Activated CD8-positive, alpha-beta memory T cell treated with anti-CD3 and anti-CD28 coated beads, Interleukin-2, amount 50 U/mL, for 24 hours (primary cell): ENCODE results near the gene THSD4.
A peak's percentile ranks its signal among the peaks of the same experiment; 100 is the strongest.

Source experiments
- DNase-seq: peaks from one replicate; pipeline ENCODE4 v3.0.0-alpha.2; 2020; ENCODE audit errors: extremely low read depth

The THSD4 gene

DNA sequence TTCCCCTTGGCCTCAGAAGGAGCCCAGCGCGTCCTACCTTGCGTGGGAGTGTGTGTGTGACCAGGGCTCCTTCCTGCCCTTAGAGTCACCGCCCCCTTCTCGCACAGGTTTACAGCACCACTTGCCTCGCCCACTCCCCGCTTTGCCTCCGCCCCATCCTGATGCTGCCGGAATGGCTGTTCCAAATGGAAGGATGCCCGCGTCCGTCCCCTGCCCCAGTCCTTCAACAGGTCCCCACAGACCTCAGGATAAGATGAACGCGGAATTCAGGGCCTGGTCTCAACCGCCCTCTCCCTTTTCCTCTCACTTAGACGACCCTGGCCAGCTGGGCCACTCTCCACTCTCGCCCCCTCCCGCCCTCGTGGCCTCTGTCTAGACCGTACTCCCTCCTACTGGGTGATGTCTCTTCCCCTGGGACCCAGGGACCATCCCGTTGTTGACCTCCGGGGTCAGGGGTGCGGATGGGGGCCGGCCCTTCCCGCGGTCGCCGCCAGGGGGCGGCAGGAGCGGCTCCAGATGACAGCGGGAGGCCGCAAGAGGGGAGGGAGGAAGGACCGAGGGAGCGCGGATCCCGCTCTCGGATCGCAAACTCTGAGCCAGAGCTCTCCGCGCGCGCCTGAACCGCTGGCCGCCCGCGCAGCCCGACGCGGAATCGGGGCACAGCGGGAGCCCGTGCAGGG lies at the start of gene THSD4:
Gene THSD4, plus strand, starts transcription at position 585 of the 680 bp plus-strand sequence.
- DNase-seq = peak; percentile 4

DNA sequence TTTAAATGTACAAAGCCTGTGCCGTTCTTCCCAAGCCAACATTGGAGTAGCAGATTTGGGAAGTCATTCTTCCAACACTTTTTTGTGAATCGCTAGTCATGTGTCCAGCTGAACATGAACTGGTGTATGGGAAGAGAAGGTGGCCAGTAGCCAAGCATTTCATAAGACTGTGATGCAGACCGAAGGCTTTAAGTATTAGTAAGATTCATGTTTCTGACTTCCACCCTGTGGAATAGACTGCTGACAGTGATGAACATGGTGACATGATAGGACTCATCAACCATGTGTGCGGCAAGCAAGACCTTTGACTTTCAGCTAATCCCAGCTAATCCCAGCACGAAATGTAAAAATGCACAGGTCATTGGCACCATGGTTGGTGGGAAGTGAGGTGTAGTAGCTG lies 48.3 kb upstream of the THSD4 start:
- no peak for DNase-seq

DNA sequence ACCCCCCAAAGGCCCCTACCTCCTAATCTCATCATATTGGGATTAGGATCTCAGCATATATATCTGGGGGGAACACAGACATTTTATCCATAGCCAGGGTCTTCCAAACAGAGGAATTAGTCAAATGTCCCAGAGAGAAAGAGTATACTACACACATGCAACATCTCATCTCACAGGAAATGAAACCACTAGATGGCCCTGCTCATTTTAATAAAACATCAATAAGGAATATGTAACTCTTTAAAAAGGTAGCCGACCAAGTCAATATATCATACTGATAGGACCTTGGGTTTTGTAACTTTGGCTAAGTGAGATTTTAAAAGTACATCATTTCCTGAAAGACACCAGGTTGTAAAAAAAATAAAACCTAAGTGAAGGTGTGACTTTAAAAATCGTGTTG lies 45.6 kb upstream of the THSD4 start:
- no peak for DNase-seq

DNA sequence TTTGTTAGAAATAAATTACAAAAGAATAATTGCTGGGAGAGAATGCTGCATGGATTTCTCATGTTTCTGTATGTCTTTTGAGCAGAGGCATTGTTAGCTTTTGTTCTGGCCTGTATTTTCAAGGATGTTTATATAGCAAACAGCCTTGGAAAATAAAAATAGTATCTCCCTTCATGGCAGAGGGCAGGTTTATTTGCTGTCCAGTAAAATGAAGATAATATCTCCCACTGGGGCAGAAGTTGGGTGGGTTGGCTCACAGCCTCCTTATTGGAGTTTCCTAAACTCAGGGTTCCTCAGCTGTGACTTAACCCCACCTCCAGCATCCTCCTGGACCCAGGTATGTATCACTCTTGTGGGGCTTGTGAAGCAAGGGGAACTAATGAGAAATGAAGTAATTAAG lies 43.7 kb upstream of the THSD4 start:
- DNase-seq = no peak

DNA sequence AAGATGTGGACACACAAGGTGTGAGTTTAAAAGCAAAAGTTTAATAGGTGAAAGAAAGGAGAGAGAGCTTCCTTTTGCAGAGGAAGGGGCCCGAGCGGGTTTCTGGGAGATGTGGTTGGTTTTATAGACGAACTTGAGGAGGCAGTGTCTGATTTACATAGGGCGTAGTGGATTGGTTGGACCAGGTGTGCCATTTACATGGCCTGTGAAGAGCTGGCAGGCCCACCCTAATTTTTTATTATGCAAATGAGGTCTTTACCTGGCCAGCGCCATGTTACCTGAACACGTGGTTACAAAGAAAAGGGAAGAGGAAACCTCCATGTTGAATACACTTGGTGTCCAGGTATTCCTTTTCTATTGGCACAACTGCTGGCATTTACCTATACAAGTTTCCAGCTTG lies 42.8 kb upstream of the THSD4 start:
- no peak for DNase-seq

DNA sequence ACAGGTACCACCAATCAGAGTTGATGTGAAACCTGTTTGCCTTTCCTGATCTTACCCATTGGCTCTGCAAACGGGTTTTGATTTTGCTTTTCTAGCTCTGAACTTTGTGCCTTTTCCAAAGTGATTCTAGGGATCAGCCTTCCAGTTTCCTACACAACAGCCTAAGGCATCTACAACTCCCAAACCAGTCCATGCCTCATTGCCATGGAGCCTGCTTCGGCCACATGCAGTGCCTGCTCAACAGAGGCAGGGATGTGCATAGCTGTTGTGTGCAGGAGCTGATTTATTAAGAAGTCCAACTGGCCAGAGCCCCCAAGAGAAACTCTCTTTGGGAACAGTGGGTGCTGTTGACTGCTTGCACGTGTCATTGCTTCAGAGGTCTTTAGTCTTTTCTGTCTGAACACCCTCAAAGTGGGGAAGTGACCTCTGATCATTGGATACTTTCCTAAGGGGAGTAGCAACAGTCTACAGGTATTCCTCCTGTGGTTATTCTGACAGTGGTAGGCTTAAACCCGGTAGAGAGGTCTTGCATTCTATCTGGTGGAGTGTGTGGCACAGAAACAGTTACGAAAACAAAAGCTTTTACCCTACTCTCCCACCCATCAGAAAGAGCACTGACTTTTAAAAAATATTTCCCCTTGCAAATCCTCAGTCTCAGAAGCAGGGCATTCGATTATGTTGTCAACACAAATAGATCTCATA lies 36.6 kb upstream of the THSD4 start:
- DNase-seq = no peak

DNA sequence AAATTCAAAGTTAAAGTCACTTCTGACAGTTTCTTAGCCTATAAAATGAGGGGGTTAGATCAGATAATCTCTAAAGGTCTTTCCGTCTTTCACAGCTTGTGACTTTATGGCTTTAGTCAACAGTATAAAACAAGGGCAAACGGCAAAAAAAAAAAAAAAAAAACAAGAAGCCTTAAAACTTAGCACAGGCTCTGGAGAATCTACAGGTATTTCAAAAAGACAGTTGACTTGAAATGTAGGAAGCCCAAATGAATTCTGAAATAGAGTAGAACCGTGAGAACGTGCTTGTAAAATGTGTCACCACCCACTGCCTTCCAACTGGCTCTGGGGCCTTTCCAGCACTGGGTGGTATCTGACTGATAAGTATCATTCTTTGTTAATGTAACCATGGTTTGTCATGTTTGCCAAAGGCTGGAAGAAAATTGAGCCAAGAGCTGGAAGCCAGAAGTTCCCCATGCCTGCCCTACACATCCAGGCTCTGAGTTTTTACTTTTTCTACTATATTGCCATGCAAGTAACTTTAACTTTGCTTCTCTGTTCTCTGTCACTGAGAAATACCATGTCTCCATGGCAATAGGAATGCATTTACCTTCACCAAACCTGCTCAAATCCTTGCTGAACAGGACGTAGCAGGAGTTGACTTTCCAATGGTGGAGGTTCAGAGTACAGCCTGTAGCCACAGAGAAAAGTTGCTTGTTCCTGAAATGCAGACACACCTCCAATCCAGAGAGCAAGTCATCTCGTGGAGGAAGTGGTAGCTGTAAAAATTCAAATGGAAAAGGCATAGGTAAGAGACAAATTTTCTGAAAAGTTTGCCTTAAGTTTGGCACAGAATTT lies 35.8 kb upstream of the THSD4 start:
- DNase-seq = no peak

DNA sequence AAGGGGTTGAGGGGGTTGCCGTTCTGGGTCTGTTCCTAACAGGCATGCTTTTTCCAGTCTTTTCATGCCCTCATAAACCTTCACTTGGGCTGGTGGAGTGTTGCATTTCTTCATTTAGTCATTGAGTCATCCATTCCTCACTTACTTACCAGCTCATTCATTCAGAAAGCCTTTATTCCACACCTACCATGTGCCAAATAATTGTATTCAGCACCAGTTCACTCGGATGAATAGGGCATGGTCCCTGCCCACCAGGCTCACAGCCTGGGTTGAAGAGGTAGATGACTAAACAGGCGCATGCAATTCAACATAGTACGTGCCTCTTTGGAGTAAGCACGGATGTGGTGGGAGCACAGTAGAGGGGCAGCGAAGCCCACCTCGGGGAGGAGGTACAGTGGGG lies 35.1 kb upstream of the THSD4 start:
- DNase-seq = no peak

DNA sequence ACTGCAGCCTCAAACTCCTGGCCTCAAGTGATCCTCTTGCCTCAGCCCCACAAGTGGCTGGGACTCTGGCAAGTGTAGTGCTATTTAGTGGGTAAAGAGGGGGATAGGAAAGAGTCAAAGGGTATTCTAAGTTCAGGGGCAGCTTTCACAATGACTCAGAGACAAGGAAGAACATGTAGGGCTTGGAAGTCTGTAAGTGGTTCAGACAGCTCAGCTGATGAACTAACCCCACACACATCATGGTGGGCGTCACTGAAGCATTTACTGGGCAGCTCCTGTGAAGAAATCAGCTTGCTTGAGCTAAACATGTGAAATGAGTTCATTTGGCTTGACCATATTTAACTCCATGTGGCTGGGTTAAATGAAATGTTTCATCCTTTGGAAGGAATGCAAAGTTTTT lies 34.6 kb upstream of the THSD4 start:
- DNase-seq = no peak

DNA sequence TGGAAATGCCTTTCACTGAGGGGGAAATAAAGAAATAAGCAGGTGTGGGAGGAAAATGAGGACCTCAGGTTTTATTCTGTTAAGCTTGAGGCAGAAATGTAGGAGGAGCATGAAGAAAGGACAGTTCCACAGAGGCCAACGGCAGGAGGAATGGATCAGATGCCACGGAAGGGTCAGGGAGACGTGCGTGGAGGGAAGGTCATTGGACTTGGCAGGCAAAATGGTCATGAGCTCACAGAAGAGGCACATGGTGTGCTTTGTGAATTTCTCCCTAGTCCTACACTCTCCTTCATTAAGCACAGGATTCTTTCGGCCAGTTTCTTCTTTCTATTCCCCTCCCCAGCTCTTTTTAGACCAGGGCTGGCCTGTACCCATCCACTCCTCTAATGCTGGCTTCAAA lies 32.5 kb upstream of the THSD4 start:
- no peak for DNase-seq

DNA sequence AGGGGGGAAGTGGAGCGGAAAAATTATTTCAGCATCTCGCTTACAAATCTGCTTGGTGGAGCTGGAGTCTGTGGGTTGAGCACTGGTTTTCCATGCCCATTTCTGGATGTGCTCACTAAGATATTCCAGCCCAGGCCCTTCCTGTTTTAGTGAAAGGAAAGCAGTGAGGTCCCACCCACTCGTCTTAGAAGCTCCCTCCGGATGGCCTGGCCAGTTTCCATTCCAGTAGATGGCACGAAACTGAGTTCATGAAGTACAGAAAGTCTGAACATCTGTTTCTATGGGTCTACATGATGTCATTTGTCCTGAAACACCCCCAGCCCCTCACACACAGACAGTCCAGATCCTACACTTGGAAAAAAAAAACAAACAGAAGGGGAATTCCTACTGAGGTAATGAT lies 31.9 kb upstream of the THSD4 start:
- DNase-seq = no peak

DNA sequence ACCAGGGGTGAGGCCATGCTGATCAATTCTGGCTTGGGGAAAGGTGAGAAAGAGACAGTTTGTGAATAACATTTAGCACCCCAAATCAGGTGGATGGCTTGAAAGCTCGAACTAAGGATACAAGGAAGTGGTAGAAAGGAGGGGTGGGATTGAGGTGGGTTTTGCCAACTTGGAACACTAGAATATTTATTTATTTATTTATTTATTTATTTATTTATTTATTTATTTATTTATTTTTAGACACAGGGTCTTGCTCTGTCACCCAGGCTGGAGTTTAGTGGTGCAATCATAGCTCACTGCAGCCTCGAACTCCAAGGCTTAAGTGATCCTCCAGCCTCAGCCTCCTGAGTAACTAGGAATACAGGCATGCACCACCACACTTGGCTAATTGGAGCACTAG lies 31.0 kb upstream of the THSD4 start:
- DNase-seq = no peak

DNA sequence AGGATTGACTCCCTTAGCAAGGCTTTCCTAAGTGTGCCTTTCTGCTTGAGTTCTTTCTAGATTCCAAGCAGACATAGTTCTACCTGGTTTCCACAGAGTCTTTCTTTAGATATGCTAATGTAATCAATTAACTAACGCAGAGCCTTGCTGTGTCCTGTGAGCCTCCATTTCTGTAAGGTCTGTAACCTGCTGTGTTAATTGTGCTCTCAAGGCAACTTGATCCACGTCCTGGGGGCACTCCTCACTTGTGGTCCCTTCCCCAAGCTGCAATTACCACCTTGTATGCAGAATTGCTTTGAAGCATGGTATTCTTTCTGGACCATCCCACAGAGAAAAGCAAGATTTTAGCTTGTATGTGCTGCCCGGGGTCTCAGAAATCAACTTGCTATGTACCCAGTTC lies 29.5 kb upstream of the THSD4 start:
- no peak for DNase-seq

DNA sequence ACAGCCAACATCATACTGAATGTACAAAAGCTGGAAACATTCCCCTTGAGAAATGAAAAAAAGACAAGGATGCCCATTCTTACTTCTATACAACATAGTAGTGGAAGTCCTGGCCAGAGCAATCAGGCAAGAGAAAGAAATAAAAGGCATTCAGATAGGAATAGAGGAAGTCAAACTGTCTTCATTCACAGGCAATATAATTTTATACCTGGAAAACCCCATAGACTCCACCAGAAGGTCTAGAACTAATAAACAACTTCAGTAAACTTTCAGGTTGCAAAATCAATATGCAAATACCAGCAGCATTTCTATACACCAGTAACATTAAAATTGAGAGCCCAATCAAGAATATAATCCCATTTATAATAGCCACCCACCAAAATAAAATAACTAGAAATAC lies 27.1 kb upstream of the THSD4 start:
- no peak for DNase-seq

DNA sequence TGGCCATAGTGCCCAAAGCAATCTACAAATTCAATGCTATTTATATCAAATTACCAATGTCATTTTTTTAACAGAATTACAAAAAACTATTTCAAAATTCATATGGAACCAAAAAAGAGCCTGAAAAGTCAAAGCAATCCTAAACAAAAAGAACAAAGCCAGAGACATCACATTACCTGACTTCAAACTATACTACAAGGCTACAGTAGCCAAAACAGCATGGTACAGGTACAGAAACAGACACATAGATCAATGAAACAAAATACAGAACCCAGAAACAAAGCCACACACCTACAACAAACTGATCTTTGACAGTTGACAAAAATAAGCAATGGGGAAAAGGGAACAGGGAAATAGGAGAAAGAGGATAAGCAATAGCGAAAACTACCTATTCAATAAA lies 26.6 kb upstream of the THSD4 start:
- no peak for DNase-seq

DNA sequence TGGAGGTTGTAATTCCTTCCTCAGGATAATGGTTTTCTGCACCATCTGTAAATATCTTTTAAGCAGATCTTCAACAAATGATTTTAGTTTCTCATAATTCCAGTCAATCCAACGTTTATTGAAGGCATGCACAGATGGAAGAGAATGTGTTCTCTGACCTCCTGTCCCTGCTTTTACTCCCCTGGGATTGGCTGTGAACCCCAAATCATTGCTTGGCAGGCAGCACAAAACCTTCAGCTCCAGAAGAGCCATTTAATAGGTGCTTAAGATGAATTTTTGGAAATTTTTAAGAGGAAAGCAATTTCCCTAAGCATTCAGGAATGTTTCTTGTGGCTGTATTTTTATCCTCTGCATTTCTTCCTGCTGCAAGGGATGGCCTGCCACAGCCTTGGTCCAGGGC lies 25.5 kb upstream of the THSD4 start:
- no peak for DNase-seq

DNA sequence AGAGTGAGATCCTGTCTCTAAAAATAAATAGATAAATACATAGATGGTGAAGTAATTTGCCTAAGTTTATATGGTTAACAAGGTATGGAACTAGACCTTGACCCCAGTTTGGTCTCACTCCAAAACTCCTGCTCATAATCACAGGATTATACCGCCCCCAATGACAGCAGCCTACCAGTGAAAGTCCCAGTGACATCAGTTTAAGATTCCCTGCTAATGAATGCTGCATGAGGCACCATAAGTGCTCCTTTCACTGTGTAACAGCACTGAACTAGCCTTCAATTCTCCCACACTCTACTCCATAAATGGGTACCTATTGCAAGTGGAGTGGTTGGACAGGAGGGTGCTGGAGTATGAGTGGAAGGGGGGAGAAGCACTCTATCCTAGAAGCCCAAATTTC lies 23.7 kb upstream of the THSD4 start:
- DNase-seq = no peak

DNA sequence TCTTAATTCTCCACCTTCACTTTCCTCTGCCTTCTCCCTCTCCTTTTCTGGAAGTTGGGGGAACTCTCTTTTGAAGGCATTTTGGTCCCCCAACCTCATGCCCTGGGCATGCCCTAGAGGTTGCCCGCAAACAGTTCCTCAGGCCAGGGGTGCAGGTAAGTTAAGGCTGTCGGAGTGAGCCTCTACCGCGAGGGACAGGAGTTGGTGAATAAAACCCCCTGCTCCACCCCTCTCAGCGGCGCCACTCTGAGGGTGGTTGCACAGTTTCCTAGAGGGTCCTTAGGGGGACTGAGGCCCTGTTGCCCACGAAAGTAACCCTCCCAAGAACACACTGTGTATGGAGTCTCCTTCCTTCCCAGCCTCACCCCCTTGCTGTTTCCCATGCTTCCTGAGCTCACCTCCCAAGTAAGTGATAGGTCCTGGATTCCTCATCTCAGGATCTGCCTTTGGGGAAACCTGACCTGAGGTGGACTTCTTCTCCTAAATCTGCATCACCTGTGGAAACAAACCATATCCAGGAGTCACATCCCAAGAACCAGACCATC lies 23.1 kb upstream of the THSD4 start:
- no peak for DNase-seq

DNA sequence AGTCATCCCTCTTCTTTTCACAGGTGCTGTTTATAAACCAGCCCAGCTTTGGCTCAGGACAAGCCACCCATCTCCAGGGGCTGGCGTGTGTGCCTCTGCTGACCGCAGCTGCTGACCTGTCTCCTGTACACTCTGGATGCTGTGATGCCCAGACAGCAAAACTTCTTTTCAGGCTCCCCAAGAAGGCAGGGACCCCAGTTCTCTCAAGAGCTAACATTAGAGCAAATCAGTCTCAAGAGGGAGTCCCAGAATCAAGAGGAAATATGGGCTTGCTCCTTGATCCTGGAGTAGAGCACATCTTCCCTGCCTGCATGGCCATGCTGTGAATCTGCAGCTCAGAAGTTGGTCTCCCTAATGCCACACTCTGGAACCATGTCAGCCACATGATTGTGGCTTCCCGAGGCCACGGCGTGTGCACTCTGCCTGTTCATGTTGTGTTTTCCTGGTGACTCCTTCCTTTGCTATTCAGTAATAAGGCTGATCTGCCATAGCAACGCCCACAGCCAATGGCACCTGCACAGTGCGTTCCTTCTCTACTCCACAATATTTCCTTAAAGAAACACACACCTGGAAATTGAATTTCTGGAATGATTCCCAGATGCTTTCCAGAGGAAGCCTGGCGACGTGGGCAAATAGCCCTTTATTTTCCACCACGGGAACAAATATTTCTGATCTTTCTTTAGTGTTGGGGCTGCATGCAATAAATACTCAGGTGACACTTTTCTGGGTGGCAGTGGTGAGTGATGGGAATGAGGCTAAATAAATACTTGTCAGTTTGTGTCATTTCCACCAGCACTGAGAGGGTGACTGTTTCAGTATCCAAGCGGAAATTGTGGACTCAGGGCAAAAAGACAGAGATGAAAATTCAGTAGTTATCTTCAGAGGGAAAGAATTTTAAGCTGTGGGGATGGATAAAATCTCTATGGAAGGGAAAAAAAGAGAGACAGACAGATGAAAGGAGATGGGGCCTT lies 21.9 kb upstream of the THSD4 start:
- no peak for DNase-seq

DNA sequence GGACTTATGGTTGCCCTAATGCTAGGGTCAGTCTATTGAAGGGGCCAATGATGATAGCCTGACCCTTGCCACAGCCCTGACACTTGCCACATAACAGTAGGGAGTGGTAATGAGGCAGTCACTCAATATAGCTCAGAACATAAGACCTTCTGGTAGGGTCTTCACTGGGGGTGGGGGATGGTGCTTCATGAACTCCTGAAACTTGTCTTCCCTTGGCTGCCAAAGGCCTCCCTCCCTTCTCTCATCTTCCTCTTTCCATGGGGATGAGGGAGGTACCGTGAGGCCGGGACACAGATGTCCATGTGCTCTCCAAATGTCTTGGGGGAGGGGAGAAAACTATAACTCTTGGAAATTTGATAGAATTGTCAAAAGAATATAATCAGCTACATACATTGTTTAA lies 21.1 kb upstream of the THSD4 start:
- no peak for DNase-seq

DNA sequence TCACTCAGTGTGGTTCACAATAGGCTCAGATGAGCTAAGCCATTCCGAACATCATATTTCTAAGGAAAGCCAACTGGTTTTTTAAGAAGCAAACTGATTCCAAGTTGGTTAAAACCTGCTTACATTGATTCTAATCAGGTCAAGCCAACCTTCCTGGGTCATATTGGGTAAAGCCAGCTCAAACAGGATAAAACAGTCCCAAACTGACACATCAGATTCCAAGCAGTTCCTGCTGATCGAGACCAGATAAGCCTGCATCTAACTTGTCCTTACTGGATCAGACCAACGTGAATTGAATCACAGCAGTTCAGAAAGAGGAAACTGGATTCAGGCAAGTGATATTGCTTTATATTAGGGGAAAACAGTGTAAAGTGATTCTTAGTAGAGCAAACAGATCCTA lies 18.6 kb upstream of the THSD4 start:
- DNase-seq = no peak
